Dermis microvascular lymphatic vessel endothelial cell (primary cell): ENCODE measurements around the gene SHISA6. TPM values are rescaled to one million over a fixed set of nuclear protein-coding genes. Genes with fewer than 3 reads are reported as not detected.
"Not testable (repeated sequence)": the region's sequence is repeated elsewhere in the genome, so short reads cannot be mapped to it uniquely, and the experiment has no call there.

Experiments used
- DNase-seq, 2 donors: peaks; one replicate each; pipeline versions ENCODE4 v3.0.0 to v3.0.0-alpha.2; 2010; ENCODE audit warnings: low read depth in 2 of 2
- total RNA-seq: library from RNA; depleted of rRNA; stranded (reverse); fragments of >200 nt; gene quantifications from 2 replicates; pipeline ENCODE4 v1.2.1, GENCODE V29; 2014

The SHISA6 gene
- total RNA-seq, 1 donor from 2014 or later: not detected

- DNase-seq: no peak
These were observed 61.6 kb downstream of the SHISA6 start for GRCh38 chr17:11302401-11303186.

DNA sequence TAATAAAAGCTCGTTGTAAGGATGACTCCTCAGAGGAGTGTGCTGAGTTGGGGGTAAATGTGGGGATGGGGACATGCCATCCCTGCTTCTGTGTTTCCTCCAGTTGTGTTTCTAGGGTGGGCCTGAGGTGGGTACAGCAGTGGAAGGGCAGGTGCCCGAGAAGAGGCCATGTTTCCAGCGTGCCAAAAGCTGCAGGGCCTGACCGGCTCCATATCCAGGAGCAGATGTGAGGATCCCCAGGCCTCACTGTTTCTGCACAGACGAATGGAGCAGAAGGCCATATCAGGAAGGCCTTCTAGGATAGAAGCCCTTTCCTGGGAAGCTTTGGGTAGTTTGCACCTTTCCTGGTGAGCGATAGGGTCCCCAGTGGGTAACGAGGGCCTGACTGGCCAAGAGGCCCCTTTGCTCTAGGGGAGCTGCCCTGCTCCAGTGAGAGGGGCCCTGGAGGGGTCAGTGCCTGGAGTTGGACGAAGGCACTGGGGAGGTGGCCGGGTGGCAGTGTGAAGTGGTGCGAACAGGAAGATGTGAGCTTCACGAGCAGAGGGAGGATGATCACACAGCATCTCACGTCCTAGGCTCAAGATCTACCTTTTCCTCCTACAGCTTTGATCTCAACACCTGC, 62.9 kb downstream of the SHISA6 start:
- no peak for DNase-seq

GRCh38 chr17:11304568-11304967, 63.6 kb downstream of the SHISA6 start:
- DNase-seq: no peak

DNA sequence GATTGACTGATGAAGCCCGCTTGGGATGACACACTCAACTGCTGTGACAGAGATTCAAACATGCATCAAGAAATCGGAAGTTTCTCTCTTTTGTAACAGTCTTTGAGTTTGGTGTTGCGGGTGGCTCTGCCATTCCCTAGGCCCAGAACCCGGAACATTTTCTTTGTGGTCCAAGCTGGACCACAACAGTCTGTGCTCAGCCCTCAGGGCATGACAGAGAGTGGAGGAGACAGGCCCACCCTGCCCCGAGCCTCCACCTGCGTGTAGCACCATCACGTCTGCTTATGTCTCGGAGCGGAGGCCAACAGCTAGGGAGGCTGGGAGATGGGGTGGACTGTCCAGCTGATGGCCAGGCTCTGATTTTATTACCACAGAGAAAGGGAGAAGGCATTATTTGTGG, 64.5 kb downstream of the SHISA6 start:
- no peak for DNase-seq

DNA sequence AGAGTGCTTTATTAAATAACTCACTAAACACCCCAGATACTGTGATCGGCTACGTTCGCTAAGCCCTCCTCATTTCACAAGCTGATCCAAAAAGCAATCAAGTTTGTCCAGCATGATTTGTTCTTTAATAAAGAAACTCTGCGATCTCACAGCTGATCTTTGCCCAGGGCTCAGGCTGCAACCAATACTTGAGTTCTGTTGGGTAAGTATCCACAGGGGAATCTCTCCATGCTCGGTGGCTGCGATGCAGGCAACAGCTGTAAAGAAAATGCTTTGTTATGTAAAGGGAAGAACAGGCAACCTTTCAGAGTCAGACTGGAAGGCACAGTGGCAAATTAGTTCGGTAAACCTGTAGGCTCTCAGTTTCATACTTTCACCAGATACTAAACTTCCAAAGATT, 67.5 kb downstream of the SHISA6 start:
- no peak for DNase-seq

DNA sequence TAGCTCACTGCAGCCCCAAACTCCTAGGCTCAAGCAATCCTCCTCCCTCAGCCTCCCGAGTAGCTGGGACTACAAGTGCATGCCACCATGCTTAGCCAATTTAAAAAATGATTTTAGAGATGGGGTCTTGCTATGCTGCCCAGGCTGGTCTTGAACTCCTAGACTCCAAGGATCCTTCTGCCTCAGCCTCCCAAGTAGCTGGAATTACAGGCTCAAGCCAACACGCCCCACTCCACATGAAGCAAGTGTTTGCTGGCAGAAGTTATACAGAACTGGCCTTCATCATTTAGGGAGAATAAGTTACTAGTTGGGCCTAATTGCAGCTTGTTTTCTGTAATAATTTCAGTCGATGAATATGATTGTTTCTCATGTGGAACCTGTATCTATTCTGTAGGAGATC, 68.0 kb downstream of the SHISA6 start:
- DNase-seq: no peak

- DNase-seq: no peak
These were observed 68.8 kb downstream of the SHISA6 start for GRCh38 chr17:11309850-11310249.

GRCh38 chr17:11316451-11316850, 75.4 kb downstream of the SHISA6 start:
- not testable (repeated sequence) for DNase-seq

DNA sequence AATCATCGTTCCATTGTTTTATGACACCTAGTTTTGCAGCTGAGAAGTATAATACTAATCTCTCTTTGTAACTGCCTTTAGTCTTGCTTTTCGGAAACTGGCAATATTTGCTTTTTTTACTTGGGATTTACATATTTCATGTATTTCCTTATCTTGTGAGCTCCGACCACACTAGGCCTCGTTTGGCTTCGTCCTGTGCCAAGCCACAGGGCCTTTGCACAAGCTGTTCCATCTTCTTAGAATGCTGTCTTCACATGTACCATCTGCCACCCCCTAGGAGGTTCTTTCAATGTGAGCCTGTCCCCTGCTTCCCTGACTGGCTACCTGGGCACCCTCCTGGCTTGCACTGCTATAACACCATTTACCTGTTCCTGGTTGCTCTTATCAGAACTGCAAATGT, 77.2 kb downstream of the SHISA6 start:
- DNase-seq: no peak

DNA sequence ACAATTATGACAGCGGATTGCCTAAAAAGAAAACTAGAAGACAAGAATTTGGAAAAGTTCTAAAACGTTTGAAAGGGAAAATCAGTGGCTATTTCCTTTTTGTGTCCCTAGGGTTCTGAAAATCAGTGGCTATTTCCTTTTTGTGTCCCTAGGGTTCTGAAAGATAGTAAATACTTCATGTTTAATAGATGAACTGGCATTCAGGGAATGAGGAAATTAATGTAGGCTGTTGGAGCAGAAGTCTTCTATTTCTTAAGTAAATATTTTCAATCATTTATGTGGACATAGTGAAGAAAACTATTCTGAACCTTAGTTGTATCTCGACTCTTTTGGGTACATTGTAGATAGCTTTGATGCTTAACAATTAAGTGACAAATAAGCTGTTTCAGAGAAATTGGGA, 78.9 kb downstream of the SHISA6 start:
- no peak for DNase-seq

DNA sequence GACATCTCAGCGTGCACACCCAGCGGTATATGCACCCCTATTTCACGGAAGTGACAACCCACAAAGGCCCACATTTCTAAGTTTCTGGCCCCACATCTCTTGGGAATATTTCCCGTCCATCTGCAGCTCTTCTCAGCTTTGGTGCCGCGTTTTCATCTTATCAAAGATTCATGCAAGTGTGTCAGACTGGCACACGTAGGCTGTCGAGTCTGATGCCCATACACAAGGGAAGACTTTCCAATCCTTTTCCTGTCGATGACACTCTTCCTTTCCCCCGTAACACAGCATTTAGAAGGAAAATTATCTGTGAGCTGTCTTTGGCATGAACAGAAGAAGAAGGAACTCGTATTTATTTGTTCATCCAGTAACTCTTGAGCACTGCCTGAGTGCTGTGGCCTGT, 83.0 kb downstream of the SHISA6 start:
- DNase-seq: no peak

GRCh38 chr17:11324846-11325420, 83.9 kb downstream of the SHISA6 start:
- no peak for DNase-seq

DNA sequence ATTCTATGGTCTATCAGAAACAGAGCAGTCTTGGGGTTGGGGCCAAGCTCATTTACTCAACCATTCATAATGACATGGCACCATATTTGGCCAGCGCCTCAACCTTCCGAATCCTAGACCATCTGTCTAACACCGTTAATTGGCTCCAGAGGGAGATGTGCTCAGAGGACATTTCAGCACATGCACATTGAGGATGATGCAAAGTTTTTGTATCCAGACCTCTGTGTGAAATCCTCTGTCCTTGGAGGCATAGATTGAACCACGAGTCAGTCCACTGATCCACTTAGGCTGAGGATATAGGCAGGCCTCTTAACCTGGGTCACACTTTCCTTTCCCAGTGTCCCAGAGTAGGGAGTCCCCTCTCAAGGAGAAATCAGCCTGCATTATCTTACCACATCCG, 85.5 kb downstream of the SHISA6 start:
- no peak for DNase-seq

- no peak for DNase-seq
These were observed 87.8 kb downstream of the SHISA6 start for GRCh38 chr17:11328770-11329169.

DNA sequence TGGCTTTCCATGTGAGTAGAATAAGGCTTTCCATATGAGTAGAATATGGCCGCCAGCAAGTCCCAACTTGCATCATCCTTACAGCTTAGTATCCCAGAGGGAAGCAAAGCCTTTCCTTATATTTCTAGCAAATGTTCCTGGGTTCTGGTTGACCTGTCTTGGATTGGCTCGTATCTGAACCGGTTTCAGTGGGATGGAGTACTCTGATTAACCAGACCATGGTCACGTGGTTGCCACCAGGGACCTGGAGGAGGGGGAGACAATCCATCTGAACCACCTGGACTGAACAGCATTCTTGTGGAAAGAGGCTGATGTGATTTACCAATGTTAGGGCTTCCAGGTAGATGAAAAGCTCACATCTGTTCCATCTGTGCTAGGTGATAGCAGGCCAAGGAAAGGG, 89.0 kb downstream of the SHISA6 start:
- no peak for DNase-seq

DNA sequence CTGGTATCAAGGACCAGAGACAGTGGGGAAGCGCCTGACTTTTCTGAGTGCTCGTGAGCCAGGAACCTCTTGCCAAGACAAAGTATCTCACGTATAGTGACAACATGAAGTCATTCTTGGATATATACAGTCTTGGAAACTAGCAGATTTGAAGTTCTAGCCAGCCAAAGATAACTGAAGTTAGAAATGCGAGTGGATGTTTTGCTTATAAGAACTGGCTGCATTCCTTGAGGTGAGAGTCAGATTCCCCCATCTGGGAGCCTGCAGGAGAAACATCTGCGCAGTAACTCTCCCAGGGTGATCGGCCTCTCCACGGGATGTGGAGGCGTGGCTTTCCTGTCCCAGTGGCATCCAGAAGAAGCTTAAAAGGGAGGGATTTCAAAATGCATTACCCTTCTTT, 89.8 kb downstream of the SHISA6 start:
- DNase-seq: no peak

DNA sequence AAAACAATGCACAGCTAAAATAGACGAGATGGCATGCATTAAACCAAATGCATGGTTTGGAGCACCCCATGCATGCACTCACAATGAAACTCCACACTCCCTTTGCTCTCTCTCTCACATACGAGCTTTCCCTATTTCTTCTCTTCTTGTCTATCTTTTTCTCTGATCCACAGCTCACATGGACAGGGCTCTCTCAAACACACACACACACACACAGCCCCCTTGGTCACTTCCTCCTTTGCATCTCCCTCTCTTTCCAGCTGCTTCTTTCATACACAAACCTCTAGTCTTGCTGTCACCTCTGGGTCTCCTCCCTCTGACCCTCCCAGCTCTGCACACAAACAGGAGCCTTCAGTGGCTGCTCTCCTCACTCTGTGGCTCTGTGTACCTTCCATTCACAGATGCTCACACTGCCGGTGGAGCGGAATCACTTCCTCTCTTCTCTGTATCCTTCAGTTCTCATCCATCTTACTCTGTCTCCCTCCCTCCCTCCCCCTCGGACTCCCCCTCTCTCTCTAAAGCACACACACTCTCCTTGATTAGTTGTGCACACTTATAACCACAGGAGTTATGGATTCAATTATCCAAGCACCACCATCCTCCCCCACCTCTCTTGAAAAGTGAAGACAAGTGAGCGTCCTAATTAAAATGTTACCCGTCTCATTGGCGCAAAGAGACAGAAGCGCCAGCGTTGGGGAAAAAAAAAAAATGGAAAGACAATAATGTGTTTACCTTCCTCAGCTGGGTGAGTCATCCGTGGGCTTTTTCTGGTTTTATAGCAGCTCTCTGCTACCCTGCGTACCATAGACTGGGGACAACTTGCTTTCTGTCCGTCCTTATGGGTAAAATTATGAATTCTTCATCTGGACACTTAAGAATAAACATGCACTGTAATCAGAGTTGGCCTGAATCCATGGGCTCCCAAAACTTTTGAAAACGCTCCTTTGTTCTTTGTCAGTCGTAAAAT, 90.8 kb downstream of the SHISA6 start:
- no peak for DNase-seq

DNA sequence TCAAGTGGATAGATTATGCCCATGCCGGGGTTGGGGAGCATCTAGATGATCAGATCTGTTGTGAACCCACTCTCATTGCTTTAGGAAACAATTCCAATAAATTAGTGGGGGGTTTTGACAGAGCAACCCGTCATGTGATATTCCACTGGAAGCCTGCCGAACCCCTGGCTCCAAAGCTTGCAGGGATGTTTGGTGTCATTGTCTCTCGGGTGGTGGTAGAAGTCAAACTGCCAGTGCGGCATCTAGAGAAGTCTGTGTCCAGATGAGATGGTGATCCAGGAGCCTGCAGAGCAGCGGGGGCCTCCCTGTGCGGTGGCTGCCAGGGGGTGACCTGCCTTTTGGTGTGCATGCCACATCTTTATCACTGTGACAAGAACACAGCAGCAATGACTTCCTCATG, 91.7 kb downstream of the SHISA6 start:
- no peak for DNase-seq

- DNase-seq: no peak
These were observed 93.5 kb downstream of the SHISA6 start for GRCh38 chr17:11334493-11334892.

GRCh38 chr17:11336290-11336689, 95.3 kb downstream of the SHISA6 start:
- DNase-seq: no peak

DNA sequence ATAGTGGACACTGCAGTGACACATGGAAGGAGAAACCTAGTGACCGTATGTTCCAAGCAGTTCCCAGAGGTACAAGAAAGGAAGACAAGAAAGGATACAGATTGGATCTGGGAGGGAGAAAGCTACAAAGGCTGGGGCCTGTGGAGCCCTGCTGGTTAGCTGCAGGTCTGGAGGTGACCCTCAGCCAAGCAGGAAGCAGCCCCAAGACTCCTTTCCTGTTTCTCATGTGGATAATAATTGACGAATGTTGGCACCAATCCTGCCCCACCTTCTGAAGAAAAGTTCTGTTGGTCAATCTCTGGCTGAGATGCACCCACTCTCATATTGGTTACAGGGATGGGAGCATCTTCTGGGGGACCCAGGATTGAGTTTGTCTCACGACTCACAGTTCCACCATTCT, 99.8 kb downstream of the SHISA6 start:
- DNase-seq: no peak

DNA sequence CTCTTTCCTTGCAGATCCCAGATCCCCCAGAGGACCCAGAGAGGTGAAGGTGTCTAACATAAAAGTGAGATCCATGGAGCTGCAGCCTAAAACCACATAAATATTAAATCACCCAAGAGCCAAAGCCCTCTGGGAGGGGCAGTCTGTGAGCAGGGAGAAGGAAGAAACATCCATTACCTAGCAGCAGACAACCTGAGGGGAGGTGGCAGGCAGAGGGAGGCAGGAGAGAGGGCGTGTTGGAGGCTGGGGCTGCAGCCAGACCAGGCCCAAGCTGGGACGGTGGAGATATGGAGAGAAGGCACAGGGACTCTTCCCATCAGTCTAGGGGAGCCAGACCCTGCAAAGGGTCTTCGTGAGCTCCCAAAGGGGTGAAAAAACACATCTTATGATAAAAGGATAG, 101.1 kb downstream of the SHISA6 start:
- no peak for DNase-seq
